Embryonic facial prominence (tissue), 1 donor: ENCODE results near the gene RXYLT1.
A peak's percentile ranks its signal among the peaks of the same experiment; 100 is the strongest.
"Not testable (repeated sequence)": the region's sequence is repeated elsewhere in the genome, so short reads cannot be mapped to it uniquely, and the experiment has no call there.

Experiments
- DNase-seq: peaks from one replicate; pipeline ENCODE4 v3.0.0-alpha.2; 2016; ENCODE audit errors: extremely low spot score

The RXYLT1 gene

GRCh38 chr12:63802012-63802608 is 22.4 kb downstream of the RXYLT1 start:
- DNase-seq = peak; percentile 28

GRCh38 chr12:63804746-63805145 is 25.0 kb downstream of the RXYLT1 start:
- DNase-seq = no peak

- no peak for DNase-seq
These were observed 26.3 kb downstream of the RXYLT1 start for GRCh38 chr12:63805704-63806672.

- DNase-seq = no peak
These were observed 28.9 kb downstream of the RXYLT1 start for GRCh38 chr12:63808631-63809030.

- DNase-seq = no peak
These were observed 29.9 kb downstream of the RXYLT1 start for GRCh38 chr12:63809566-63809965.

GRCh38 chr12:63811334-63811733 is 31.6 kb downstream of the RXYLT1 start:
- DNase-seq = no peak

GRCh38 chr12:63811755-63812154 is 32.0 kb downstream of the RXYLT1 start:
- DNase-seq = no peak

GRCh38 chr12:63814146-63814772 is 34.5 kb downstream of the RXYLT1 start:
- DNase-seq = no peak

- no peak for DNase-seq
These were observed 35.8 kb downstream of the RXYLT1 start for GRCh38 chr12:63815482-63815852.

GRCh38 chr12:63816031-63816430 is 36.3 kb downstream of the RXYLT1 start:
- DNase-seq = no peak

GRCh38 chr12:63820427-63820826 is 40.7 kb downstream of the RXYLT1 start:
- DNase-seq = no peak

GRCh38 chr12:63821781-63822251 is 42.1 kb downstream of the RXYLT1 start:
- no peak for DNase-seq

- no peak for DNase-seq
These were observed 42.6 kb downstream of the RXYLT1 start for GRCh38 chr12:63822352-63822751.

GRCh38 chr12:63823040-63823439 is 43.3 kb downstream of the RXYLT1 start:
- DNase-seq = no peak

- DNase-seq = peak; percentile 46
These were observed 46.4 kb downstream of the RXYLT1 start for GRCh38 chr12:63826006-63826585.

GRCh38 chr12:63828867-63829266 is 49.2 kb downstream of the RXYLT1 start:
- DNase-seq = no peak

GRCh38 chr12:63836046-63836445 is 56.3 kb downstream of the RXYLT1 start:
- DNase-seq = no peak

GRCh38 chr12:63836936-63837335 is 57.2 kb downstream of the RXYLT1 start:
- DNase-seq = no peak

- DNase-seq = no peak
These were observed 58.7 kb downstream of the RXYLT1 start for GRCh38 chr12:63838411-63838810.

- no peak for DNase-seq
These were observed 61.3 kb downstream of the RXYLT1 start for GRCh38 chr12:63841011-63841410.

- DNase-seq = no peak
These were observed 61.9 kb downstream of the RXYLT1 start for GRCh38 chr12:63841571-63841970.

- not testable (repeated sequence) for DNase-seq
These were observed 63.0 kb downstream of the RXYLT1 start for GRCh38 chr12:63842750-63843149.
